Hematopoietic multipotent progenitor cell (in vitro differentiated cells): ENCODE results near the gene ATP6V1C2. TPM values are rescaled to one million over a fixed set of nuclear protein-coding genes. Genes with fewer than 3 reads are reported as not detected.

Experiments
- DNase-seq, 3 donors: peaks; one replicate each; pipeline ENCODE4 v3.0.0-alpha.2; 2011 to 2015; ENCODE audit warnings: low read depth in 2 of 3, low spot score in 2 of 3
- total RNA-seq: library from RNA; depleted of rRNA; stranded (reverse); fragments of >200 nt; gene quantifications from one replicate; pipeline ENCODE4 v1.2.3, GENCODE V29; 2012

The ATP6V1C2 gene
- total RNA-seq = not detected

- DNase-seq = no peak
Observed at GRCh38 chr2:10721396-10722251, at the start of gene ATP6V1C2. Gene ATP6V1C2 (plus strand): TSS chr2:10721630. CDS start chr2:10722850, 1,220 bp downstream.

- DNase-seq = peak in 2 of 3 donors; percentile 18 to 45
Observed at GRCh38 chr2:10675131-10675530, 46.3 kb upstream of the ATP6V1C2 start.

- peak in 1 of 3 donors; percentile 6 for DNase-seq
Observed at GRCh38 chr2:10678225-10678624, 43.2 kb upstream of the ATP6V1C2 start.

- DNase-seq = no peak
Observed at GRCh38 chr2:10680214-10680613, 41.2 kb upstream of the ATP6V1C2 start.

- DNase-seq = no peak
Observed at GRCh38 chr2:10680957-10681356, 40.5 kb upstream of the ATP6V1C2 start.

- no peak for DNase-seq
Observed at GRCh38 chr2:10686176-10686730, 35.2 kb upstream of the ATP6V1C2 start.

GRCh38 chr2:10688921-10689807 is 32.3 kb upstream of the ATP6V1C2 start:
- peak in 1 of 3 donors; percentile 19 for DNase-seq

- DNase-seq = no peak
Observed at GRCh38 chr2:10691521-10691920, 29.9 kb upstream of the ATP6V1C2 start.

GRCh38 chr2:10700078-10700803 is 21.2 kb upstream of the ATP6V1C2 start:
- DNase-seq = no peak

GRCh38 chr2:10704034-10704594 is 17.3 kb upstream of the ATP6V1C2 start:
- DNase-seq = no peak

- no peak for DNase-seq
Observed at GRCh38 chr2:10706033-10706432, 15.4 kb upstream of the ATP6V1C2 start.

GRCh38 chr2:10707831-10708230 is 13.6 kb upstream of the ATP6V1C2 start:
- no peak for DNase-seq

GRCh38 chr2:10709290-10709939 is 12.0 kb upstream of the ATP6V1C2 start:
- no peak for DNase-seq

- DNase-seq = peak in 1 of 3 donors; percentile 19
Observed at GRCh38 chr2:10712185-10712809, 9.1 kb upstream of the ATP6V1C2 start.

- no peak for DNase-seq
Observed at GRCh38 chr2:10716581-10716980, 4.8 kb upstream of the ATP6V1C2 start.

GRCh38 chr2:10717628-10718027 is 3.8 kb upstream of the ATP6V1C2 start:
- no peak for DNase-seq

GRCh38 chr2:10720306-10720705 is 1.1 kb upstream of the ATP6V1C2 start:
- DNase-seq = no peak

- DNase-seq = no peak
Observed at GRCh38 chr2:10720947-10721395, 459 bp upstream of the ATP6V1C2 start.

GRCh38 chr2:10722252-10722825 is 909 bp downstream of the ATP6V1C2 start:
- DNase-seq = no peak
